Neural cell (in vitro differentiated cells): ENCODE measurements around the gene SLX4IP. TPM values are rescaled to one million over a fixed set of nuclear protein-coding genes. Genes with fewer than 3 reads are reported as not detected.
"Not testable (repeated sequence)": the region's sequence is repeated elsewhere in the genome, so short reads cannot be mapped to it uniquely, and the experiment has no call there.

Source experiments
- H2AFZ ChIP-seq: fragments of 200-600, 300-800 bp; sonication (generic), shearing (Covaris generic); 2 replicates; pipeline ENCODE4 v1.6.0; 2014; ENCODE audit warnings: low read depth, mild to moderate bottlenecking, antibody characterized with exemption, low read length, moderate library complexity
- H3F3A ChIP-seq: fragments of 200-600 bp; shearing (Covaris generic); 2 replicates; pipeline ENCODE4 v1.6.1; 2016; ENCODE audit warnings: mild to moderate bottlenecking, moderate library complexity, mixed read lengths, antibody characterized with exemption, low read length; ENCODE audit not compliant: insufficient read depth, poor library complexity, severe bottlenecking
- H3K27ac ChIP-seq: fragments of 200-600, 300-800 bp; sonication (generic), shearing (Covaris generic); 2 replicates; pipeline ENCODE4 v1.5.1; 2014; ENCODE audit warnings: mild to moderate bottlenecking, low read length, moderate library complexity
- H3K27me3 ChIP-seq: fragments of 300-800, 200-600 bp; sonication (generic), shearing (Covaris generic); 2 replicates; pipeline ENCODE4 v1.6.0; 2014; ENCODE audit warnings: mild to moderate bottlenecking, low read depth, low read length, moderate library complexity; ENCODE audit not compliant: insufficient read depth
- H3K36me3 ChIP-seq: fragments of 300-800, 200-600 bp; sonication (generic), shearing (Covaris generic); 2 replicates; pipeline ENCODE4 v1.5.1; 2014; ENCODE audit warnings: mild to moderate bottlenecking, antibody characterized with exemption, low read length, moderate library complexity; ENCODE audit not compliant: insufficient read depth
- H3K4me2 ChIP-seq: fragments of 300-800, 200-600 bp; sonication (generic), shearing (Covaris generic); 2 replicates; pipeline ENCODE4 v1.6.0; 2014; ENCODE audit warnings: mild to moderate bottlenecking, low read length
- H3K4me3 ChIP-seq: fragments of 300-800, 200-600 bp; sonication (generic), shearing (Covaris generic); 2 replicates; pipeline ENCODE4 v1.5.1; 2014; ENCODE audit warnings: mild to moderate bottlenecking, low read length, moderate library complexity
- H3K79me2 ChIP-seq: fragments of 200-600 bp; shearing (Covaris generic); replicated peaks from 2 replicates; pipeline ENCODE4 v1.6.0; 2014; ENCODE audit warnings: mild to moderate bottlenecking, low read length, moderate library complexity; ENCODE audit not compliant: insufficient read depth
- H3K9ac ChIP-seq: fragments of 300-800, 200-600 bp; sonication (generic), shearing (Covaris generic); 2 replicates; pipeline ENCODE4 v1.6.1; 2016; ENCODE audit warnings: mild to moderate bottlenecking, low read length, mixed read lengths
- H3K9me2 ChIP-seq: fragments of 200-600 bp; shearing (Covaris generic); 2 replicates; pipeline ENCODE4 v1.6.1; 2016; ENCODE audit warnings: mild to moderate bottlenecking, low read length, mixed read lengths; ENCODE audit not compliant: insufficient read depth
- H3K9me3 ChIP-seq: fragments of 200-600, 300-800 bp; sonication (generic), shearing (Covaris generic); 2 replicates; pipeline ENCODE4 v1.6.1; 2016; ENCODE audit warnings: mild to moderate bottlenecking, mixed run types, low read length, moderate library complexity, mixed read lengths
- H4K20me1 ChIP-seq: fragments of 200-600 bp; shearing (Covaris generic); 2 replicates; pipeline ENCODE4 v1.6.1; 2016; ENCODE audit warnings: mild to moderate bottlenecking, mixed run types; ENCODE audit not compliant: insufficient read depth
- CTCF ChIP-seq: fragments of 450-650 bp; IDR thresholded peaks from 2 replicates; pipeline ENCODE4 v1.5.1; 2014; ENCODE audit warnings: antibody characterized with exemption, mild to moderate bottlenecking, moderate library complexity; ENCODE audit not compliant: poor library complexity, severe bottlenecking
- EP300 ChIP-seq: fragments of 450-650 bp; conservative IDR thresholded peaks from 2 replicates; pipeline ENCODE4 v1.6.1; 2014; ENCODE audit warnings: antibody characterized with exemption, mild to moderate bottlenecking, moderate library complexity; ENCODE audit not compliant: poor library complexity, severe bottlenecking
- EZH2 ChIP-seq: fragments of 200-600, 300-800 bp; shearing (Covaris generic), sonication (generic); IDR thresholded peaks from 2 replicates; pipeline ENCODE4 v1.6.1; 2014; ENCODE audit warnings: antibody characterized with exemption, low read length, borderline replicate concordance, mild to moderate bottlenecking; ENCODE audit not compliant: insufficient read depth, poor library complexity, severe bottlenecking
- MXI1 ChIP-seq: fragments of 450-650 bp; conservative IDR thresholded peaks from 2 replicates; pipeline ENCODE4 v1.6.1; 2014; ENCODE audit warnings: antibody characterized with exemption, mild to moderate bottlenecking; ENCODE audit not compliant: poor library complexity, severe bottlenecking
- POLR2AphosphoS5 ChIP-seq: IDR thresholded peaks from 2 replicates; pipeline ENCODE4 v1.6.1; 2012
- RAD21 ChIP-seq: fragments of 450-650 bp; conservative IDR thresholded peaks from 2 replicates; pipeline ENCODE4 v1.6.1; 2014; ENCODE audit warnings: antibody characterized with exemption, mild to moderate bottlenecking, moderate library complexity
- REST ChIP-seq: IDR thresholded peaks from 2 replicates; pipeline ENCODE4 v1.6.1; 2012; ENCODE audit warnings: borderline replicate concordance
- SMC3 ChIP-seq: fragments of 450-650 bp; conservative IDR thresholded peaks from 2 replicates; pipeline ENCODE4 v1.6.1; 2014; ENCODE audit warnings: antibody characterized with exemption, mild to moderate bottlenecking, moderate library complexity; ENCODE audit not compliant: poor library complexity
- TAF1 ChIP-seq: IDR thresholded peaks from 2 replicates; pipeline ENCODE4 v1.6.1; 2012; ENCODE audit warnings: low read depth
- polyA plus RNA-seq: library from polyadenylated mRNA; depleted of rRNA; stranded (reverse); fragments of >200 nt; gene quantifications from 2 replicates; pipeline ENCODE4 v1.2.3, GENCODE V29; 2014

Gene SLX4IP
- polyA plus RNA-seq, 1 donor from 2014 or later = 6.4 TPM

- no peaks in the 10 kb centered on the region for H3K36me3 ChIP-seq
- no peak overlapping the region for H2AFZ ChIP-seq
- H3K9ac ChIP-seq = no peak overlapping the region
- H3K4me3 ChIP-seq = no peak overlapping the region
- H3K9me3 ChIP-seq = no peaks in the 10 kb centered on the region
- H3K27ac ChIP-seq = no peak overlapping the region
- H3K4me2 ChIP-seq = no peak overlapping the region
- H3K27me3 ChIP-seq = no peaks in the 10 kb centered on the region
- TF ChIP-seq EP300 = no peak
- TF ChIP-seq REST = no peak
- no peak for TF ChIP-seq MXI1
- TF ChIP-seq TAF1 = no peak
- TF ChIP-seq POLR2AphosphoS5 = no peak
- no peaks in the 10 kb centered on the region for H3F3A ChIP-seq
- H4K20me1 ChIP-seq = no peaks in the 10 kb centered on the region
- H3K9me2 ChIP-seq = no peaks in the 10 kb centered on the region
- no peaks in the 10 kb centered on the region for H3K79me2 ChIP-seq
Observed at GRCh38 chr20:10586296-10586695, 151.2 kb downstream of the SLX4IP start.

- H3K79me2 ChIP-seq, H3K27ac ChIP-seq, H3K4me3 ChIP-seq, H3K27me3 ChIP-seq, H4K20me1 ChIP-seq, H2AFZ ChIP-seq, H3F3A ChIP-seq, H3K9me2 ChIP-seq, H3K4me2 ChIP-seq, H3K9me3 ChIP-seq, H3K36me3 ChIP-seq, H3K9ac ChIP-seq: not testable (repeated sequence)
Observed at GRCh38 chr20:10590446-10590845, 155.3 kb downstream of the SLX4IP start.

- Histone ChIP-seq H3K4me2 (no peak overlapping the region), H3K4me3 (no peak overlapping the region), H4K20me1 (no peaks in the 10 kb centered on the region), H3K27ac (no peak overlapping the region), H3K9me3 (no peaks in the 10 kb centered on the region), H3K36me3 (no peaks in the 10 kb centered on the region), H3F3A (no peaks in the 10 kb centered on the region), H3K9ac (no peak overlapping the region), H3K9me2 (no peaks in the 10 kb centered on the region), H3K79me2 (no peaks in the 10 kb centered on the region), H2AFZ (no peak overlapping the region), H3K27me3 (no peaks in the 10 kb centered on the region)
- TF ChIP-seq REST (no peak), SMC3 (no peak), EP300 (no peak), RAD21 (no peak), MXI1 (no peak), TAF1 (no peak), EZH2 (no peak), CTCF (no peak), POLR2AphosphoS5 (no peak)
Observed at GRCh38 chr20:10590950-10591671, 156.0 kb downstream of the SLX4IP start.
